B cell (primary cell): ENCODE results near the gene RPL19. TPM values are rescaled to one million over a fixed set of nuclear protein-coding genes. Genes with fewer than 3 reads are reported as not detected.

Source experiments
- ATAC-seq: fragments of 200-7000 bp; cut with Tn5 transposase; one replicate; pipeline ENCODE4 v1.10.0; 2021; ENCODE audit warnings: low read depth, mild to moderate bottlenecking, moderate number of reproducible peaks, moderate library complexity
- CTCF ChIA-PET: fragments of 350-600 bp; sonication (Branson Sonifier 250); formaldehyde crosslinking; loops from one replicate; lab custom pipeline; 2021; ENCODE audit warnings: antibody characterized with exemption, inconsistent platforms; lab: Charles Lee
- POLR2A ChIA-PET: fragments of 350-600 bp; sonication (Branson Sonifier 250); formaldehyde crosslinking; loops from one replicate; lab custom pipeline; 2021; ENCODE audit warnings: antibody characterized with exemption; lab: Charles Lee
- DNase-seq: peaks from one replicate; pipeline ENCODE4 v3.0.0; 2013
- H2AFZ ChIP-seq: 2 replicates; pipeline ENCODE4 v1.6.1; 2012; ENCODE audit warnings: mild to moderate bottlenecking, low read depth, low read length; ENCODE audit not compliant: insufficient read depth, poor library complexity, severe bottlenecking
- H3K27ac ChIP-seq, 2 donors: 1 replicate in 1 of 2; 2 replicates in 1 of 2; pipeline ENCODE4 v1.5.1; 2012 to 2013; ENCODE audit warnings: low read length in 2 of 2, mild to moderate bottlenecking in 2 of 2, moderate library complexity in 1 of 2
- H3K27me3 ChIP-seq, 4 experiments: fragments of 200-600 bp in 1 of 4; sonication (generic) in 1 of 4; replicated peaks in 1 of 4; 1 replicate in 2 of 4; 2 replicates in 2 of 4; pipeline versions ENCODE4 v1.6.1 to v1.7.0; 2013 to 2016; ENCODE audit warnings: low read length in 3 of 4, mild to moderate bottlenecking in 2 of 4, mixed read lengths in 1 of 4, moderate library complexity in 1 of 4; ENCODE audit not compliant: insufficient read depth in 4 of 4, control insufficient read depth in 3 of 4; ENCODE audit errors: control extremely low read depth in 1 of 4
- H3K36me3 ChIP-seq, 2 experiments: replicated peaks in 1 of 2; 1 replicate in 1 of 2; 2 replicates in 1 of 2; pipeline versions ENCODE4 v1.6.1 to v1.7.1; 2013; ENCODE audit warnings: low read length in 1 of 2; ENCODE audit not compliant: insufficient read depth in 2 of 2, control insufficient read depth in 1 of 2; ENCODE audit errors: control extremely low read depth in 1 of 2, extremely low read depth in 1 of 2
- H3K4me1 ChIP-seq, 2 donors: fragments of 200-600 bp in 1 of 2; sonication (generic) in 1 of 2; 1 replicate in 1 of 2; 2 replicates in 1 of 2; pipeline versions ENCODE4 v1.5.1 to v1.6.1; 2013 to 2017; ENCODE audit warnings: low read length in 2 of 2; ENCODE audit not compliant: control insufficient read depth in 2 of 2, insufficient read depth in 2 of 2
- H3K4me2 ChIP-seq: replicated peaks from 2 replicates; pipeline ENCODE3; 2012; ENCODE audit warnings: mild to moderate bottlenecking, low read depth, low read length; ENCODE audit not compliant: poor library complexity, severe bottlenecking
- H3K4me3 ChIP-seq, 5 experiments: fragments of 200-600 bp in 1 of 5; sonication (generic) in 1 of 5; 1 replicate in 3 of 5; 2 replicates in 2 of 5; pipeline versions ENCODE4 v1.5.1 to v1.7.0; 2011 to 2016; ENCODE audit warnings: low read length in 4 of 5, mild to moderate bottlenecking in 4 of 5, low read depth in 2 of 5, control low read depth in 1 of 5, moderate library complexity in 1 of 5; ENCODE audit not compliant: insufficient read depth in 1 of 5; ENCODE audit errors: control extremely low read depth in 1 of 5, extremely low read depth in 1 of 5
- H3K79me2 ChIP-seq: fragments of 200-600 bp; sonication (generic); one replicate; pipeline ENCODE4 v1.6.0; 2016; ENCODE audit warnings: low read length; ENCODE audit not compliant: control insufficient read depth, insufficient read depth
- H3K9ac ChIP-seq: fragments of 200-600 bp; sonication (generic); 2 replicates; pipeline ENCODE4 v1.6.1; 2017; ENCODE audit warnings: mild to moderate bottlenecking, low read length, moderate library complexity
- H3K9me3 ChIP-seq, 3 donors: one replicate each; pipeline versions ENCODE4 v1.6.1 to v1.7.1; 2013; ENCODE audit warnings: low read length in 2 of 3; ENCODE audit not compliant: control insufficient read depth in 2 of 3, insufficient read depth in 1 of 3; ENCODE audit errors: control extremely low read depth in 1 of 3
- H4K20me1 ChIP-seq: 2 replicates; pipeline ENCODE4 v1.6.0; 2012; ENCODE audit warnings: mild to moderate bottlenecking, low read length; ENCODE audit not compliant: insufficient read depth, control insufficient read depth, poor library complexity, severe bottlenecking
- H3K27ac Mint-ChIP-seq: one replicate; pipeline ENCODE4 v1.8.0; 2021; ENCODE audit warnings: mixed read lengths
- H3K27me3 Mint-ChIP-seq: one replicate; pipeline ENCODE4 v1.8.0; 2021; ENCODE audit warnings: mixed read lengths
- H3K4me1 Mint-ChIP-seq: one replicate; pipeline ENCODE4 v1.8.0; 2021; ENCODE audit warnings: mixed read lengths
- H3K4me3 Mint-ChIP-seq: one replicate; pipeline ENCODE4 v1.8.0; 2021; ENCODE audit warnings: mixed read lengths
- H3K9me3 Mint-ChIP-seq: one replicate; pipeline ENCODE4 v1.8.0; 2022; ENCODE audit warnings: mixed read lengths; ENCODE audit not compliant: insufficient read depth
- EZH2 ChIP-seq: IDR thresholded peaks from 2 replicates; pipeline ENCODE4 v1.6.1; 2012; ENCODE audit warnings: borderline replicate concordance, low read depth, mild to moderate bottlenecking, moderate library complexity, low read length; ENCODE audit not compliant: insufficient read depth, poor library complexity, severe bottlenecking
- WGBS: methylation state at CpG from one replicate; pipeline ENCODE4 v1.1.5; 2013; ENCODE audit warnings: missing lambda C conversion rate; ENCODE audit not compliant: insufficient coverage; 5-methylcytosine and 5-hydroxymethylcytosine counted together
- intact Hi-C: fragments of 100-400 bp; cut with micrococcal nuclease; formaldehyde crosslinking; loops from one replicate; pipeline ENCODE4 v1.10.0; 2022
- polyA plus RNA-seq: library from polyadenylated mRNA; depleted of rRNA; stranded (reverse); fragments of >200 nt; gene quantifications from 2 replicates; pipeline ENCODE4 v1.2.3, GENCODE V29; 2012
- total RNA-seq, 2 donors: library from RNA; stranded (reverse); fragments of 120-200 nt in 1 of 2; gene quantifications; 1 replicate in 1 of 2; 2 replicates in 1 of 2; pipeline versions ENCODE4 v1.2.3 to v1.2.4, GENCODE V29; 2013 to 2022
- TF ChIP-seq, protein P1 (sequence below): fragments of 200-600 bp; IDR thresholded peaks from one replicate; pipeline ENCODE4 v1.8.0; 2022; ENCODE audit warnings: antibody characterized with exemption, mild to moderate bottlenecking

RPL19 gene
- total and polyA plus RNA-seq, 2 donors (not counting 1 experiment from before 2014, with no cell fraction given): 3,041 to 3,233 TPM

- H4K20me1 ChIP-seq: no peaks in the 10 kb centered on the region
- H2AFZ ChIP-seq: peak overlapping the region; percentile 20
- peaks cover 0 to 7% of the 10 kb centered on the region in 2 donors for H3K4me1 ChIP-seq
- H3K79me2 ChIP-seq: no peaks in the 10 kb centered on the region
- H3K9ac ChIP-seq: no peak overlapping the region
- ATAC-seq (peak; percentile 76), DNase-seq (peak; percentile 83)
- whole genome bisulfite sequencing: 63% methylated on average over 34 of the region's 35 CpGs
- H3K27me3 ChIP-seq: peaks cover 0 to 30% (median 10%) of the 10 kb centered on the region in 4 experiments
- H3K27ac Mint-ChIP-seq: no peak overlapping the region
- POLR2A ChIA-PET: interaction anchor here (0.6 to 0.7 kb wide), 2 partner anchors 22 to 832 kb away, joined by 3 read pairs; no protein-coding TSS in a partner anchor
- H3K4me3 Mint-ChIP-seq: peak overlapping the region; percentile 53
- H3K27ac ChIP-seq: no peak overlapping the region
- H3K9me3 ChIP-seq: no peaks in the 10 kb centered on the region
- no peaks in the 10 kb centered on the region for H3K36me3 ChIP-seq
- H3K27me3 Mint-ChIP-seq: peaks cover 23% of the 10 kb centered on the region
- peak overlapping the region; percentile 55 for H3K4me2 ChIP-seq
- intact Hi-C loops: loop anchor here (1.0 kb wide), 1 partner anchor 192 kb away; no protein-coding TSS in a partner anchor
- peak overlapping the region in 2 of 5 experiments; percentile 9 to 35 for H3K4me3 ChIP-seq
- H3K4me1 Mint-ChIP-seq: peaks cover 5% of the 10 kb centered on the region
- H3K9me3 Mint-ChIP-seq: no peaks in the 10 kb centered on the region
- CTCF ChIA-PET: interaction anchor here (0.6 to 5.6 kb wide), 29 partner anchors 8 to 413 kb away, joined by 3 to 97 read pairs (median 4); partner anchors contain the start of genes ARL5C, FBXO47, PLXDC1 and RPL19
- TF ChIP-seq EZH2: no peak
- TF ChIP-seq, protein P1, sequence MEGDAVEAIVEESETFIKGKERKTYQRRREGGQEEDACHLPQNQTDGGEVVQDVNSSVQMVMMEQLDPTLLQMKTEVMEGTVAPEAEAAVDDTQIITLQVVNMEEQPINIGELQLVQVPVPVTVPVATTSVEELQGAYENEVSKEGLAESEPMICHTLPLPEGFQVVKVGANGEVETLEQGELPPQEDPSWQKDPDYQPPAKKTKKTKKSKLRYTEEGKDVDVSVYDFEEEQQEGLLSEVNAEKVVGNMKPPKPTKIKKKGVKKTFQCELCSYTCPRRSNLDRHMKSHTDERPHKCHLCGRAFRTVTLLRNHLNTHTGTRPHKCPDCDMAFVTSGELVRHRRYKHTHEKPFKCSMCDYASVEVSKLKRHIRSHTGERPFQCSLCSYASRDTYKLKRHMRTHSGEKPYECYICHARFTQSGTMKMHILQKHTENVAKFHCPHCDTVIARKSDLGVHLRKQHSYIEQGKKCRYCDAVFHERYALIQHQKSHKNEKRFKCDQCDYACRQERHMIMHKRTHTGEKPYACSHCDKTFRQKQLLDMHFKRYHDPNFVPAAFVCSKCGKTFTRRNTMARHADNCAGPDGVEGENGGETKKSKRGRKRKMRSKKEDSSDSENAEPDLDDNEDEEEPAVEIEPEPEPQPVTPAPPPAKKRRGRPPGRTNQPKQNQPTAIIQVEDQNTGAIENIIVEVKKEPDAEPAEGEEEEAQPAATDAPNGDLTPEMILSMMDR: peak; percentile 82
Measured at GRCh38 chr17:39174920-39175694, 25.0 kb upstream of the RPL19 start.
